IMR-90 (cell line): Measurements from ENCODE around the gene EYS. TPM values are rescaled to one million over a fixed set of nuclear protein-coding genes. Genes with fewer than 3 reads are reported as not detected.

Experiments
- ATAC-seq: fragments of 200-7000 bp; cut with Tn5 transposase; 2 replicates; pipeline ENCODE4 v1.9.1; 2020; ENCODE audit warnings: low read depth, mild to moderate bottlenecking, moderate library complexity
- BruUV-seq: library from RNA; stranded (reverse); fragments of 400-500 nt; replicated peaks from 2 replicates; lab custom pipeline; 2021; lab: Mats Ljungman, UMichigan
- CTCF ChIA-PET: fragments of 300-600 bp; formaldehyde crosslinking; extraction: SDS; loops from one replicate; lab custom pipeline; 2021; ENCODE audit warnings: antibody characterized with exemption; lab: Yijun Ruan, JAX
- POLR2A ChIA-PET: fragments of 300-600 bp; sonication (Branson Sonifier 250); formaldehyde crosslinking; loops from one replicate; lab custom pipeline; 2022; ENCODE audit warnings: antibody characterized with exemption; ENCODE audit not compliant: unreplicated experiment; lab: Charles Lee
- DNase-seq: peaks from one replicate; pipeline ENCODE4 v3.0.0; 2013
- H2AFZ ChIP-seq: replicated peaks from 2 replicates; pipeline ENCODE3; 2013; ENCODE audit warnings: low read length, mild to moderate bottlenecking; ENCODE audit not compliant: poor library complexity
- H2AK5ac ChIP-seq: 2 replicates; pipeline ENCODE4 v1.6.1; 2013; ENCODE audit warnings: low read depth, low read length, inconsistent platforms
- H2AK9ac ChIP-seq: replicated peaks from 2 replicates; pipeline ENCODE3; 2013; ENCODE audit warnings: mild to moderate bottlenecking, low read depth, low read length, moderate library complexity; ENCODE audit not compliant: poor library complexity
- H2BK120ac ChIP-seq: 2 replicates; pipeline ENCODE4 v1.6.1; 2013; ENCODE audit warnings: low read depth, low read length, inconsistent platforms
- H2BK15ac ChIP-seq: 3 replicates; pipeline ENCODE4 v1.6.1; 2013; ENCODE audit warnings: low read depth, low read length, inconsistent platforms
- H2BK20ac ChIP-seq: 2 replicates; pipeline ENCODE4 v1.6.1; 2013; ENCODE audit warnings: low read depth, mild to moderate bottlenecking, inconsistent platforms, low read length, moderate library complexity
- H2BK5ac ChIP-seq: 2 replicates; pipeline ENCODE4 v1.6.1; 2013; ENCODE audit warnings: mild to moderate bottlenecking, low read depth, low read length, inconsistent platforms; ENCODE audit not compliant: poor library complexity, severe bottlenecking
- H3K14ac ChIP-seq: replicated peaks from 2 replicates; pipeline ENCODE4 v1.6.1; 2013; ENCODE audit warnings: low read depth, low read length, inconsistent platforms
- H3K18ac ChIP-seq: 2 replicates; pipeline ENCODE4 v1.6.1; 2013; ENCODE audit warnings: low read depth, low read length, control low read depth
- H3K23ac ChIP-seq: 2 replicates; pipeline ENCODE4 v1.6.1; 2013; ENCODE audit warnings: low read depth, low read length, inconsistent platforms
- H3K27ac ChIP-seq: 2 replicates; pipeline ENCODE4 v1.5.1; 2013; ENCODE audit warnings: mild to moderate bottlenecking, control low read depth, low read length; ENCODE audit not compliant: insufficient read depth
- H3K27me3 ChIP-seq: 2 replicates; pipeline ENCODE4 v1.6.1; 2013; ENCODE audit warnings: low read length; ENCODE audit not compliant: control insufficient read depth, insufficient read depth
- H3K36me3 ChIP-seq: 2 replicates; pipeline ENCODE4 v1.6.1; 2013; ENCODE audit warnings: low read length, mixed read lengths; ENCODE audit not compliant: control insufficient read depth, insufficient read depth
- H3K4ac ChIP-seq: 2 replicates; pipeline ENCODE4 v1.6.1; 2013; ENCODE audit warnings: low read depth, low read length, inconsistent platforms
- H3K4me1 ChIP-seq: 2 replicates; pipeline ENCODE4 v1.6.1; 2013; ENCODE audit warnings: low read length, mixed read lengths; ENCODE audit not compliant: control insufficient read depth, insufficient read depth
- H3K4me2 ChIP-seq: 2 replicates; pipeline ENCODE4 v1.6.1; 2013; ENCODE audit warnings: low read depth, mild to moderate bottlenecking, control low read depth, low read length, moderate library complexity
- H3K4me3 ChIP-seq: 2 replicates; pipeline ENCODE4 v1.5.1; 2013; ENCODE audit warnings: low read depth, mild to moderate bottlenecking, control low read depth, low read length, moderate library complexity; ENCODE audit not compliant: insufficient read depth
- H3K56ac ChIP-seq: 2 replicates; pipeline ENCODE4 v1.6.1; 2013; ENCODE audit warnings: low read length, inconsistent platforms; ENCODE audit not compliant: insufficient read depth; ENCODE audit errors: extremely low read depth
- H3K79me1 ChIP-seq, 2 experiments: 2 replicates each; pipeline ENCODE4 v1.6.1; 2013; ENCODE audit warnings: low read length in 2 of 2, inconsistent platforms in 1 of 2, low read depth in 1 of 2
- H3K9ac ChIP-seq: 2 replicates; pipeline ENCODE4 v1.6.1; 2013; ENCODE audit warnings: low read depth, low read length, control low read depth
- H3K9me1 ChIP-seq: 2 replicates; pipeline ENCODE4 v1.6.1; 2013; ENCODE audit warnings: low read length, inconsistent platforms; ENCODE audit not compliant: insufficient read depth
- H3K9me3 ChIP-seq: 2 replicates; pipeline ENCODE4 v1.6.1; 2013; ENCODE audit warnings: low read length; ENCODE audit not compliant: control insufficient read depth, insufficient read depth
- H4K20me1 ChIP-seq: 2 replicates; pipeline ENCODE4 v1.6.1; 2013; ENCODE audit warnings: low read length, inconsistent platforms; ENCODE audit not compliant: insufficient read depth
- H4K5ac ChIP-seq: 2 replicates; pipeline ENCODE4 v1.6.1; 2013; ENCODE audit warnings: mild to moderate bottlenecking, low read depth, low read length, control low read depth
- H4K8ac ChIP-seq, 2 experiments: 2 replicates each; pipeline ENCODE4 v1.6.1; 2013; ENCODE audit warnings: low read depth in 2 of 2, low read length in 2 of 2, control low read depth in 1 of 2, inconsistent platforms in 1 of 2
- H4K91ac ChIP-seq: 2 replicates; pipeline ENCODE4 v1.6.1; 2013; ENCODE audit warnings: low read depth, low read length, inconsistent platforms; ENCODE audit not compliant: insufficient read depth
- BHLHE40 ChIP-seq: fragments of 150-350 bp; IDR thresholded peaks from 2 replicates; pipeline ENCODE4 v1.6.1; 2016; ENCODE audit warnings: mild to moderate bottlenecking, low read depth, low read length
- CEBPB ChIP-seq: IDR thresholded peaks from 2 replicates; pipeline ENCODE4 v1.6.1; 2012; ENCODE audit warnings: low read depth, low read length, improper control_type of control experiment
- CHD1 ChIP-seq: IDR thresholded peaks from 2 replicates; pipeline ENCODE4 v1.6.1; 2012; ENCODE audit warnings: low read depth, low read length, improper control_type of control experiment
- ELK1 ChIP-seq: fragments of 150-350 bp; IDR thresholded peaks from 2 replicates; pipeline ENCODE4 v1.6.1; 2016; ENCODE audit warnings: low read depth, mild to moderate bottlenecking, low read length, moderate library complexity, borderline replicate concordance
- FOS ChIP-seq: fragments of 150-350 bp; IDR thresholded peaks from 2 replicates; pipeline ENCODE4 v1.6.1; 2016; ENCODE audit warnings: low read depth, low read length
- MAFK ChIP-seq: IDR thresholded peaks from 2 replicates; pipeline ENCODE4 v1.6.1; 2012; ENCODE audit warnings: low read depth, low read length, improper control_type of control experiment
- MAZ ChIP-seq: IDR thresholded peaks from 2 replicates; pipeline ENCODE4 v1.6.1; 2012; ENCODE audit warnings: low read depth, mild to moderate bottlenecking, low read length, improper control_type of control experiment, moderate library complexity, borderline replicate concordance
- MXI1 ChIP-seq: IDR thresholded peaks from 2 replicates; pipeline ENCODE4 v1.6.1; 2012; ENCODE audit warnings: low read depth, mild to moderate bottlenecking, low read length, moderate library complexity, borderline replicate concordance
- NFE2L2 ChIP-seq: fragments of 150-350 bp; IDR thresholded peaks from 2 replicates; pipeline ENCODE4 v1.6.1; 2016; ENCODE audit warnings: low read depth, mild to moderate bottlenecking, low read length
- POLR2A ChIP-seq: IDR thresholded peaks from 2 replicates; pipeline ENCODE4 v1.6.1; 2012; ENCODE audit warnings: mild to moderate bottlenecking, low read depth, low read length
- RAD21 ChIP-seq: IDR thresholded peaks from 2 replicates; pipeline ENCODE4 v1.6.1; 2012; ENCODE audit warnings: low read length, improper control_type of control experiment
- RCOR1 ChIP-seq: IDR thresholded peaks from 2 replicates; pipeline ENCODE4 v1.6.1; 2012; ENCODE audit warnings: mild to moderate bottlenecking, low read length, improper control_type of control experiment; ENCODE audit not compliant: insufficient replicate concordance
- RFX5 ChIP-seq: IDR thresholded peaks from 2 replicates; pipeline ENCODE4 v1.8.0; 2012; ENCODE audit warnings: low read depth, mild to moderate bottlenecking, low read length, moderate library complexity
- SMC3 ChIP-seq: fragments of 150-350 bp; IDR thresholded peaks from 2 replicates; pipeline ENCODE4 v1.6.1; 2016; ENCODE audit warnings: low read depth, mild to moderate bottlenecking, antibody characterized with exemption, low read length, moderate library complexity
- USF2 ChIP-seq: fragments of 150-350 bp; IDR thresholded peaks from 2 replicates; pipeline ENCODE4 v1.6.1; 2017; ENCODE audit warnings: mild to moderate bottlenecking, antibody characterized with exemption, low read length, low read depth
- WGBS, 2 experiments: methylation state at CpG; one replicate each; pipeline versions ENCODE4 v1.1.5 to v1.1.7; 2013; ENCODE audit warnings: missing lambda C conversion rate in 2 of 2; ENCODE audit not compliant: insufficient read length in 1 of 2; ENCODE audit errors: extremely low coverage in 2 of 2; 5-methylcytosine and 5-hydroxymethylcytosine counted together
- dilution Hi-C: fragments of 300-500 bp; cut with HindIII; formaldehyde crosslinking; loops from one replicate; pipeline ENCODE4 v1.14.3; 2018; ENCODE audit warnings: low sequenced_read_pairs; ENCODE audit not compliant: unreplicated experiment
- in situ Hi-C: fragments of 300-500 bp; cut with MboI; formaldehyde crosslinking; loops from 3 replicates; pipeline ENCODE4 v1.14.3; 2019; ENCODE audit warnings: low sequenced_read_pairs, inconsistent platforms, mixed read lengths
- intact Hi-C: fragments of 100-400 bp; cut with micrococcal nuclease; formaldehyde crosslinking; loops from 2 replicates; pipeline ENCODE4 v1.10.0; 2022
- polyA plus RNA-seq, 3 experiments: library from polyadenylated mRNA; depleted of rRNA; stranded (reverse); fragments of >200 nt; gene quantifications; 2 replicates each; pipeline ENCODE4 v1.2.3, GENCODE V29; 2012; ENCODE audit warnings: low replicate concordance in 1 of 3
- total RNA-seq: library from RNA; depleted of rRNA; stranded (reverse); fragments of >200 nt; gene quantifications from 2 replicates; pipeline ENCODE4 v1.2.3, GENCODE V29; 2012
- TF ChIP-seq, protein P1 (sequence below): conservative IDR thresholded peaks from 2 replicates; pipeline ENCODE4 v1.5.1; 2012; ENCODE audit warnings: mild to moderate bottlenecking, low read depth, low read length, improper control_type of control experiment

Gene EYS
- total and polyA plus RNA-seq, 2 of the 4 experiments (the other 2 are of a cell fraction) = under 0.01 TPM; not detected in 1

DNA sequence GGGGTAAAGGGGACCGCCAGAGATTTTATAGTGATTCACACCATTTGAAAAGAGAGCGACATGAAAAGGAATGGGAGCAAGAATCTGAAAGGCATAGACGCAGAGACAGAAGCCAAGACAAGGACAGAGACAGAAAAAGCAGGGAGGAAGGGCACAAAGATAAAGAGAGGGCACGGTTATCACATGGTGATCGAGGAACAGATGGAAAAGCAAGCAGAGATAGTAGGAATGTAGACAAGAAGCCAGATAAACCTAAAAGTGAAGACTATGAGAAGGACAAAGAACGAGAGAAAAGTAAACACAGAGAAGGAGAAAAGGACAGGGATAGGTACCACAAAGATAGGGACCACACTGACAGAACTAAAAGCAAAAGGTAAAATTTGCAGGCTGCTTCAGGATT, 1993.7 kb downstream of the EYS start:
- no peak overlapping the region for H3K56ac ChIP-seq
- H2AFZ ChIP-seq = no peak overlapping the region
- H3K18ac ChIP-seq = no peak overlapping the region
- no peaks in the 10 kb centered on the region for H3K27me3 ChIP-seq
- no peak overlapping the region for H4K5ac ChIP-seq
- H2BK5ac ChIP-seq = no peak overlapping the region
- no peak overlapping the region for H2BK15ac ChIP-seq
- DNase-seq = no peak
- dilution Hi-C loops (no loop called here), in situ Hi-C loops (no loop called here), intact Hi-C loops (loop anchor here (10.0 kb wide), 1 partner anchor 59 kb away; no protein-coding TSS in a partner anchor)
- H2BK20ac ChIP-seq = no peak overlapping the region
- H4K91ac ChIP-seq = no peak overlapping the region
- H2AK9ac ChIP-seq = no peak overlapping the region
- CTCF ChIA-PET = no interaction called here
- H3K4me3 ChIP-seq = no peak overlapping the region
- 100% methylated on average over 4 of the region's 6 CpGs; no CpG with 5 or more reads in 1 of the 2 experiments for WGBS, 2 experiments
- TSS peak; percentile 53 for BruUV-seq
- peaks cover 25% of the 10 kb centered on the region for H3K36me3 ChIP-seq
- H3K79me1 ChIP-seq = no peaks in the 10 kb centered on the region
- H3K23ac ChIP-seq = no peak overlapping the region
- H3K9me3 ChIP-seq = no peaks in the 10 kb centered on the region
- H2BK120ac ChIP-seq = no peak overlapping the region
- no peak overlapping the region for H4K8ac ChIP-seq
- H3K4me1 ChIP-seq = no peaks in the 10 kb centered on the region
- POLR2A ChIA-PET = no interaction called here
- H3K9me1 ChIP-seq = no peaks in the 10 kb centered on the region
- H3K27ac ChIP-seq = no peak overlapping the region
- H3K9ac ChIP-seq = no peak overlapping the region
- no peak overlapping the region for H2AK5ac ChIP-seq
- no peak overlapping the region for H3K14ac ChIP-seq
- H3K4me2 ChIP-seq = no peak overlapping the region
- ATAC-seq = no peak
- no peak for TF ChIP-seq FOS
- no peak for TF ChIP-seq CHD1
- TF ChIP-seq USF2 = no peak
- TF ChIP-seq RCOR1 = no peak
- no peak for TF ChIP-seq RAD21
- TF ChIP-seq POLR2A = no peak
- no peak for TF ChIP-seq NFE2L2
- TF ChIP-seq ELK1 = no peak
- no peak for TF ChIP-seq MAZ
- TF ChIP-seq MAFK = no peak
- no peak for TF ChIP-seq BHLHE40
- TF ChIP-seq MXI1 = no peak
- TF ChIP-seq, protein P1, sequence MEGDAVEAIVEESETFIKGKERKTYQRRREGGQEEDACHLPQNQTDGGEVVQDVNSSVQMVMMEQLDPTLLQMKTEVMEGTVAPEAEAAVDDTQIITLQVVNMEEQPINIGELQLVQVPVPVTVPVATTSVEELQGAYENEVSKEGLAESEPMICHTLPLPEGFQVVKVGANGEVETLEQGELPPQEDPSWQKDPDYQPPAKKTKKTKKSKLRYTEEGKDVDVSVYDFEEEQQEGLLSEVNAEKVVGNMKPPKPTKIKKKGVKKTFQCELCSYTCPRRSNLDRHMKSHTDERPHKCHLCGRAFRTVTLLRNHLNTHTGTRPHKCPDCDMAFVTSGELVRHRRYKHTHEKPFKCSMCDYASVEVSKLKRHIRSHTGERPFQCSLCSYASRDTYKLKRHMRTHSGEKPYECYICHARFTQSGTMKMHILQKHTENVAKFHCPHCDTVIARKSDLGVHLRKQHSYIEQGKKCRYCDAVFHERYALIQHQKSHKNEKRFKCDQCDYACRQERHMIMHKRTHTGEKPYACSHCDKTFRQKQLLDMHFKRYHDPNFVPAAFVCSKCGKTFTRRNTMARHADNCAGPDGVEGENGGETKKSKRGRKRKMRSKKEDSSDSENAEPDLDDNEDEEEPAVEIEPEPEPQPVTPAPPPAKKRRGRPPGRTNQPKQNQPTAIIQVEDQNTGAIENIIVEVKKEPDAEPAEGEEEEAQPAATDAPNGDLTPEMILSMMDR = no peak
- TF ChIP-seq RFX5 = no peak
- no peak for TF ChIP-seq SMC3
- no peak for TF ChIP-seq CEBPB
- H3K4ac ChIP-seq = no peak overlapping the region
- no peaks in the 10 kb centered on the region for H4K20me1 ChIP-seq
